Endothelial cell of umbilical vein (primary cell): Measurements from ENCODE around the gene FTCDNL1. TPM values are rescaled to one million over a fixed set of nuclear protein-coding genes. Genes with fewer than 3 reads are reported as not detected.

Experiments
- BruUV-seq: library from RNA; stranded (reverse); fragments of 400-500 nt; replicated peaks from 2 replicates; lab custom pipeline; 2021; lab: Mats Ljungman, UMichigan
- CTCF ChIA-PET: fragments of 300-600, 350-600 bp; sonication (Branson Sonifier 250); formaldehyde crosslinking; loops from one replicate; lab custom pipeline; 2021; ENCODE audit warnings: antibody characterized with exemption, inconsistent platforms; lab: Charles Lee
- POLR2A ChIA-PET: fragments of 300-600, 350-600 bp; sonication (Branson Sonifier 250); formaldehyde crosslinking; loops from one replicate; lab custom pipeline; 2021; ENCODE audit warnings: antibody characterized with exemption, inconsistent platforms; lab: Charles Lee
- DNase-seq: peaks from one replicate; pipeline ENCODE4 v3.0.0-alpha.2; 2011; ENCODE audit warnings: low read depth, low spot score
- FAIRE-seq: peaks from 2 replicates; lab custom pipeline; 2011; peaks lifted over from hg19 to GRCh38; lab: Jason Lieb, UNC
- H2AFZ ChIP-seq: 2 replicates; pipeline ENCODE4 v1.6.0; 2012; ENCODE audit warnings: low read depth, low read length, control low read depth, inconsistent platforms
- H3K27ac ChIP-seq: 2 replicates; pipeline ENCODE4 v1.5.1; 2011; ENCODE audit warnings: low read depth, mild to moderate bottlenecking, control low read depth, low read length, moderate library complexity; ENCODE audit not compliant: insufficient read depth
- H3K27me3 ChIP-seq, 2 experiments: 2 replicates each; pipeline versions ENCODE4 v1.6.0 to v1.6.1; 2011; ENCODE audit warnings: low read length in 2 of 2, mixed read lengths in 1 of 2; ENCODE audit not compliant: control insufficient read depth in 2 of 2, insufficient read depth in 2 of 2
- H3K36me3 ChIP-seq, 2 experiments: 2 replicates in 1 of 2; 3 replicates in 1 of 2; pipeline ENCODE4 v1.5.1; 2011; ENCODE audit warnings: low read length in 2 of 2, mild to moderate bottlenecking in 1 of 2, moderate library complexity in 1 of 2; ENCODE audit not compliant: control insufficient read depth in 2 of 2, insufficient read depth in 2 of 2; ENCODE audit errors: extremely low read depth in 1 of 2
- H3K4me1 ChIP-seq: 3 replicates; pipeline ENCODE4 v1.5.1; 2011; ENCODE audit warnings: mild to moderate bottlenecking, low read length; ENCODE audit not compliant: control insufficient read depth, insufficient read depth; ENCODE audit errors: extremely low read depth
- H3K4me2 ChIP-seq: 2 replicates; pipeline ENCODE4 v1.6.1; 2011; ENCODE audit warnings: low read length, control low read depth, mixed read lengths; ENCODE audit not compliant: insufficient read depth
- H3K4me3 ChIP-seq, 3 experiments: fragments of 200-600 bp in 1 of 3; sonication (generic), shearing (Covaris generic) in 1 of 3; replicated peaks in 1 of 3; 2 replicates each; pipeline ENCODE4 v1.5.1; 2011 to 2016; ENCODE audit warnings: control low read depth in 3 of 3, low read length in 3 of 3, mild to moderate bottlenecking in 2 of 3, inconsistent platforms in 1 of 3, low read depth in 1 of 3, moderate library complexity in 1 of 3; ENCODE audit not compliant: insufficient read depth in 1 of 3
- H3K79me2 ChIP-seq: 2 replicates; pipeline ENCODE4 v1.6.0; 2012; ENCODE audit warnings: low read length, inconsistent platforms; ENCODE audit not compliant: control insufficient read depth, insufficient read depth
- H3K9ac ChIP-seq: replicated peaks from 2 replicates; pipeline ENCODE3; 2011; ENCODE audit warnings: low read length, control low read depth; ENCODE audit not compliant: insufficient read depth; ENCODE audit errors: extremely low read depth
- H3K9me1 ChIP-seq: replicated peaks from 3 replicates; pipeline ENCODE4 v1.6.0; 2011; ENCODE audit warnings: mild to moderate bottlenecking, low read length; ENCODE audit not compliant: control insufficient read depth, insufficient read depth; ENCODE audit errors: extremely low read depth
- H3K9me3 ChIP-seq: replicated peaks from 2 replicates; pipeline ENCODE4 v1.5.1; 2012; ENCODE audit warnings: low read length, inconsistent platforms; ENCODE audit not compliant: control insufficient read depth, insufficient read depth
- H4K20me1 ChIP-seq: replicated peaks from 2 replicates; pipeline ENCODE3; 2011; ENCODE audit warnings: mild to moderate bottlenecking, low read length; ENCODE audit not compliant: control insufficient read depth, insufficient read depth; ENCODE audit errors: extremely low read depth
- CTCF ChIP-seq, 2 donors: IDR thresholded peaks; 1 replicate in 1 of 2; 2 replicates in 1 of 2; pipeline ENCODE4 v1.5.1; 2011; ENCODE audit warnings: low read length in 2 of 2, mild to moderate bottlenecking in 2 of 2, moderate library complexity in 2 of 2, control low read depth in 1 of 2, inconsistent platforms in 1 of 2, low read depth in 1 of 2; ENCODE audit not compliant: insufficient read depth in 1 of 2; ENCODE audit errors: extremely low read depth in 1 of 2
- dilution Hi-C: fragments of 300-500 bp; cut with MboI; formaldehyde crosslinking; loops from one replicate; pipeline ENCODE4 v1.15.0; 2019; ENCODE audit warnings: low sequenced_read_pairs; ENCODE audit not compliant: extremely low pct_ligation_motif_present
- intact Hi-C: fragments of 100-400 bp; cut with micrococcal nuclease; formaldehyde crosslinking; loops from one replicate; pipeline ENCODE4 v1.10.0; 2022
- polyA plus RNA-seq, 4 experiments: library from polyadenylated mRNA; depleted of rRNA in 3 of 4; stranded (reverse) in 3 of 4; unstranded in 1 of 4; fragments of >200 nt; gene quantifications; 2 replicates each; pipeline versions ENCODE4 v1.2.1 to v1.2.3, GENCODE V29; 2011 to 2012; ENCODE audit warnings: missing spikeins in 1 of 4
- small RNA-seq: library from RNA; depleted of rRNA; stranded (forward); fragments of <200 nt; gene quantifications from one replicate; pipeline ENCODE3, GENCODE V24; 2012; ENCODE audit warnings: low replicate concordance, low read depth; ENCODE audit not compliant: insufficient read depth, insufficient read length
- total RNA-seq: library from RNA; stranded (reverse); gene quantifications from 2 replicates; pipeline ENCODE4 v1.2.3, GENCODE V29; 2021

Gene FTCDNL1
- total and polyA plus RNA-seq, 2 donors (not counting 3 experiments of a cell fraction or from before 2014, with no cell fraction given), result 0.19 to 0.27 TPM

GRCh38 chr2:199710551-199710950, 140.4 kb downstream of the FTCDNL1 start:
- Histone ChIP-seq H3K9ac (no peak overlapping the region), H3K36me3 (no peaks in the 10 kb centered on the region), H3K27me3 (no peaks in the 10 kb centered on the region), H3K79me2 (no peaks in the 10 kb centered on the region), H3K9me1 (no peaks in the 10 kb centered on the region), H3K4me3 (no peak overlapping the region), H3K4me2 (no peak overlapping the region), H3K4me1 (no peaks in the 10 kb centered on the region), H4K20me1 (no peaks in the 10 kb centered on the region), H3K9me3 (no peaks in the 10 kb centered on the region), H2AFZ (no peak overlapping the region), H3K27ac (no peak overlapping the region)
- dilution Hi-C loops, result no loop called here
- intact Hi-C loops, result no loop called here
- ChIA-PET POLR2A (no interaction called here), CTCF (no interaction called here)
- TF ChIP-seq CTCF (IDR thresholded peaks at IDR 0.05; ENCODE audit: extremely low read depth in 1 of 2, insufficient read depth in 1 of 2, low read depth in 1 of 2, low read length in 2 of 2), result no peak
- BruUV-seq, result no TSS peak
- FAIRE-seq, result no peak
- DNase-seq, result no peak

Small RNAs within 50 kb of the gene (small RNA-seq; reads per million reads assigned to genes)
- gene AC108032.1, result not detected
- not detected for gene RN7SL717P

Other genes with a start within 250 kb of the FTCDNL1 start
- 11.4 and 12.9 TPM in 2 replicates for gene C2orf69, start 60.1 kb upstream of the FTCDNL1 start, total RNA-seq
- 1.7 and 2.0 TPM in 2 replicates for gene C2orf69, start 60.1 kb upstream of the FTCDNL1 start, polyA plus RNA-seq
- 8.5 and 8.9 TPM in 2 replicates for gene TYW5, start 104.3 kb upstream of the FTCDNL1 start, total RNA-seq
- gene TYW5, start 104.3 kb upstream of the FTCDNL1 start, polyA plus RNA-seq, result 1.7 and 2.6 TPM in 2 replicates
- 17.7 and 17.9 TPM in 2 replicates for gene MAIP1, start 104.4 kb upstream of the FTCDNL1 start, total RNA-seq
- gene MAIP1, start 104.4 kb upstream of the FTCDNL1 start, polyA plus RNA-seq, result 12.0 and 14.4 TPM in 2 replicates